ENCODE results near the gene SNX5.

DNA sequence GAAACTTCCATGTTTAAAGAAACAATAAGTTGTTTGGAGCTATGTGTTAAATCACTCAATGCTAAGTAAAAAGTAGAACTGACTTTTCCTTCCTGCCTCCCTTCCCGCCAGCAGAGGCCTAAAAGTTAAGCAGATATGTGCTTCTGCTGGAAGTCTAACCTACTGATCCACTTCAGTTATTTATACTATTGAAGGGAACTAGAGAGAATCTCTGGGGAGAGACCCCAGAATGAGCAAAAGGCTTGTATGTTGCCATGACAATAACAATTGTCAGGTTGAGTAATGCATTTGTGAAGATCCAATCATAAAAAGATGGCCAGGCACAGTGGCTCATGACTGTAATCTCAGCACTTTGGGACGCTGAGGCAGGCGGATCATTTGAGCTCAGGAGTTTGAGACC is 25.0 kb upstream of the SNX5 start:
- TF ChIP-seq, protein P1, sequence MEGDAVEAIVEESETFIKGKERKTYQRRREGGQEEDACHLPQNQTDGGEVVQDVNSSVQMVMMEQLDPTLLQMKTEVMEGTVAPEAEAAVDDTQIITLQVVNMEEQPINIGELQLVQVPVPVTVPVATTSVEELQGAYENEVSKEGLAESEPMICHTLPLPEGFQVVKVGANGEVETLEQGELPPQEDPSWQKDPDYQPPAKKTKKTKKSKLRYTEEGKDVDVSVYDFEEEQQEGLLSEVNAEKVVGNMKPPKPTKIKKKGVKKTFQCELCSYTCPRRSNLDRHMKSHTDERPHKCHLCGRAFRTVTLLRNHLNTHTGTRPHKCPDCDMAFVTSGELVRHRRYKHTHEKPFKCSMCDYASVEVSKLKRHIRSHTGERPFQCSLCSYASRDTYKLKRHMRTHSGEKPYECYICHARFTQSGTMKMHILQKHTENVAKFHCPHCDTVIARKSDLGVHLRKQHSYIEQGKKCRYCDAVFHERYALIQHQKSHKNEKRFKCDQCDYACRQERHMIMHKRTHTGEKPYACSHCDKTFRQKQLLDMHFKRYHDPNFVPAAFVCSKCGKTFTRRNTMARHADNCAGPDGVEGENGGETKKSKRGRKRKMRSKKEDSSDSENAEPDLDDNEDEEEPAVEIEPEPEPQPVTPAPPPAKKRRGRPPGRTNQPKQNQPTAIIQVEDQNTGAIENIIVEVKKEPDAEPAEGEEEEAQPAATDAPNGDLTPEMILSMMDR (IDR thresholded peaks at IDR 0.05): no peak
- TF ChIP-seq ZFX (IDR thresholded peaks at IDR 0.05; ENCODE audit: borderline replicate concordance): no peak
